GM19043 (cell line): ENCODE measurements around the gene CDH23.
"Not testable (repeated sequence)": the region's sequence is repeated elsewhere in the genome, so short reads cannot be mapped to it uniquely, and the experiment has no call there.

Experiments
- ATAC-seq: cut with Tn5 transposase; IDR thresholded peaks from one replicate; pipeline ENCODE4 v1.9.1; 2021; ENCODE audit warnings: low read depth; ENCODE audit not compliant: unreplicated experiment

The CDH23 gene

GRCh38 chr10:71597821-71598498, 201.2 kb downstream of the CDH23 start:
- no peak for ATAC-seq

GRCh38 chr10:71598621-71599055, 201.9 kb downstream of the CDH23 start:
- ATAC-seq = no peak

GRCh38 chr10:71599518-71599917, 202.8 kb downstream of the CDH23 start:
- ATAC-seq = no peak

GRCh38 chr10:71600242-71600641, 203.5 kb downstream of the CDH23 start:
- ATAC-seq = not testable (repeated sequence)

GRCh38 chr10:71600849-71601248, 204.1 kb downstream of the CDH23 start:
- no peak for ATAC-seq

- ATAC-seq = no peak
Observed at GRCh38 chr10:71601273-71601672, 204.6 kb downstream of the CDH23 start.

- no peak for ATAC-seq
Observed at GRCh38 chr10:71603150-71603549, 206.4 kb downstream of the CDH23 start.

GRCh38 chr10:71603754-71604153, 207.0 kb downstream of the CDH23 start:
- no peak for ATAC-seq

- no peak for ATAC-seq
Observed at GRCh38 chr10:71604324-71605018, 207.8 kb downstream of the CDH23 start.

GRCh38 chr10:71605263-71605962, 208.7 kb downstream of the CDH23 start:
- no peak for ATAC-seq

GRCh38 chr10:71606257-71607081, 209.7 kb downstream of the CDH23 start:
- no peak for ATAC-seq

- ATAC-seq = no peak
Observed at GRCh38 chr10:71607082-71607443, 210.3 kb downstream of the CDH23 start.

GRCh38 chr10:71608819-71609768, 212.4 kb downstream of the CDH23 start:
- no peak for ATAC-seq

GRCh38 chr10:71610651-71611050, 213.9 kb downstream of the CDH23 start:
- no peak for ATAC-seq

GRCh38 chr10:71611131-71611530, 214.4 kb downstream of the CDH23 start:
- ATAC-seq = no peak

GRCh38 chr10:71611709-71612422, 215.1 kb downstream of the CDH23 start:
- ATAC-seq = no peak

GRCh38 chr10:71613261-71613777, 216.6 kb downstream of the CDH23 start:
- no peak for ATAC-seq

- no peak for ATAC-seq
Observed at GRCh38 chr10:71613877-71614276, 217.2 kb downstream of the CDH23 start.

- no peak for ATAC-seq
Observed at GRCh38 chr10:71614946-71615345, 218.2 kb downstream of the CDH23 start.
